ENCODE results near the gene FSD1. TPM values are rescaled to one million over a fixed set of nuclear protein-coding genes. Genes with fewer than 3 reads are reported as not detected.

The FSD1 gene
- total RNA-seq, 4 donors from 2014 or later, result not detected

- H3K27ac ChIP-seq, result no peak overlapping the region
- H3K4me3 ChIP-seq, result no peak overlapping the region
- peaks cover 7% of the 10 kb centered on the region for H3K4me1 ChIP-seq
- DNase-seq (ENCODE audit: low spot score in 2 of 2), result no peak
- H3K9me3 ChIP-seq, result no peaks in the 10 kb centered on the region
- TF ChIP-seq CTCF (IDR thresholded peaks at IDR 0.05) (no peak), POLR2AphosphoS5 (IDR thresholded peaks at IDR 0.05) (no peak), POLR2A (IDR thresholded peaks at IDR 0.05) (no peak), EP300 (IDR thresholded peaks at IDR 0.05) (no peak)
- no peaks in the 10 kb centered on the region for H3K36me3 ChIP-seq
- no peaks in the 10 kb centered on the region for H3K27me3 ChIP-seq
- WGBS, result 90% methylated on average over 7 of the region's 7 CpGs
Observed at GRCh38 chr19:4318460-4318859, 14.1 kb downstream of the FSD1 start.

GRCh38 chr19:4319067-4319718, 14.8 kb downstream of the FSD1 start:
- WGBS, result 90% methylated on average over 2 of the region's 2 CpGs
- no peaks in the 10 kb centered on the region for H3K27me3 ChIP-seq
- TF ChIP-seq EP300 (IDR thresholded peaks at IDR 0.05) (no peak), CTCF (IDR thresholded peaks at IDR 0.05) (no peak), POLR2AphosphoS5 (IDR thresholded peaks at IDR 0.05) (no peak), POLR2A (IDR thresholded peaks at IDR 0.05) (no peak)
- no peak overlapping the region for H3K27ac ChIP-seq
- H3K9me3 ChIP-seq, result no peaks in the 10 kb centered on the region
- DNase-seq (ENCODE audit: low spot score in 2 of 2), result no peak
- H3K4me1 ChIP-seq, result peaks cover 5% of the 10 kb centered on the region
- H3K36me3 ChIP-seq, result no peaks in the 10 kb centered on the region
- H3K4me3 ChIP-seq, result no peak overlapping the region

GRCh38 chr19:4320419-4320818, 16.0 kb downstream of the FSD1 start:
- no peak for TF ChIP-seq POLR2AphosphoS5 (IDR thresholded peaks at IDR 0.05)
- TF ChIP-seq POLR2A (IDR thresholded peaks at IDR 0.05), result no peak
- no peak for TF ChIP-seq EP300 (IDR thresholded peaks at IDR 0.05)
- no peak for TF ChIP-seq CTCF (IDR thresholded peaks at IDR 0.05)
- 88% methylated on average over 2 of the region's 2 CpGs for WGBS
- H3K27me3 ChIP-seq, result no peaks in the 10 kb centered on the region
- H3K4me3 ChIP-seq, result no peak overlapping the region
- no peaks in the 10 kb centered on the region for H3K9me3 ChIP-seq
- H3K4me1 ChIP-seq, result no peaks in the 10 kb centered on the region
- DNase-seq (ENCODE audit: low spot score in 2 of 2), result no peak
- no peaks in the 10 kb centered on the region for H3K36me3 ChIP-seq
- H3K27ac ChIP-seq, result no peak overlapping the region

- Histone ChIP-seq H3K27ac (no peak overlapping the region), H3K27me3 (no peaks in the 10 kb centered on the region)
- 72% methylated on average over 14 of the region's 37 CpGs for WGBS
Observed at GRCh38 chr19:4322942-4323665, 18.7 kb downstream of the FSD1 start.

More at GRCh38 chr19:4322942-4323665, 18.7 kb downstream of the FSD1 start:
- DNase-seq (ENCODE audit: low spot score in 2 of 2), result no peak
- Histone ChIP-seq H3K36me3 (peaks cover 3% of the 10 kb centered on the region), H3K4me3 (no peak overlapping the region), H3K9me3 (no peaks in the 10 kb centered on the region), H3K4me1 (peaks cover 11% of the 10 kb centered on the region)
- TF ChIP-seq POLR2AphosphoS5 (IDR thresholded peaks at IDR 0.05) (no peak), CTCF (IDR thresholded peaks at IDR 0.05) (no peak), EP300 (IDR thresholded peaks at IDR 0.05) (no peak), POLR2A (IDR thresholded peaks at IDR 0.05) (no peak)
